Measurements from ENCODE around the gene RABGAP1L. TPM values are rescaled to one million over a fixed set of nuclear protein-coding genes. Genes with fewer than 3 reads are reported as not detected.

RABGAP1L gene
- polyA plus RNA-seq, 1 donor (not counting 4 experiments of a cell fraction or from before 2014, with no cell fraction given), result 24.2 TPM

- DNase-seq (ENCODE audit: low read depth, low spot score) (no peak), FAIRE-seq (no peak)
- H3K36me3 ChIP-seq (ENCODE audit: control insufficient read depth in 2 of 2, extremely low read depth in 1 of 2, insufficient read depth in 2 of 2, low read length in 2 of 2), result no peaks in the 10 kb centered on the region
- no peaks in the 10 kb centered on the region for H3K27me3 ChIP-seq (ENCODE audit: control insufficient read depth, extremely low read depth, insufficient read depth, low read length)
- dilution Hi-C loops (cut with MboI; ENCODE audit: extremely low pct_ligation_motif_present, low sequenced_read_pairs), result loop anchor here (25.0 kb wide), 1 partner anchor 462 kb away; no protein-coding TSS in a partner anchor
- H2AFZ ChIP-seq (ENCODE audit: control insufficient read depth, low read length), result no peak overlapping the region
- H3K4me1 ChIP-seq (ENCODE audit: control insufficient read depth, extremely low read depth, insufficient read depth, low read length), result no peaks in the 10 kb centered on the region
- H3K4me3 ChIP-seq (ENCODE audit: control insufficient read depth in 2 of 3, extremely low read depth in 1 of 3, insufficient read depth in 2 of 3, low read depth in 1 of 3, low read length in 3 of 3), result no peak overlapping the region
- H3K4me2 ChIP-seq (ENCODE audit: control insufficient read depth, extremely low read depth, insufficient read depth, low read depth, low read length), result no peak overlapping the region
- no peak overlapping the region for H3K27ac ChIP-seq (ENCODE audit: control insufficient read depth, insufficient read depth, low read length)
- H3K79me2 ChIP-seq (ENCODE audit: control insufficient read depth, insufficient read depth, low read length), result no peaks in the 10 kb centered on the region
- no peak overlapping the region for H3K9ac ChIP-seq (ENCODE audit: control insufficient read depth, extremely low read depth, insufficient read depth, low read length)
- no peaks in the 10 kb centered on the region for H4K20me1 ChIP-seq (ENCODE audit: control insufficient read depth, extremely low read depth, insufficient read depth, low read length)
- H3K9me1 ChIP-seq (ENCODE audit: control insufficient read depth, extremely low read depth, insufficient read depth, low read length), result no peaks in the 10 kb centered on the region
- H3K9me3 ChIP-seq (ENCODE audit: control insufficient read depth, low read depth, low read length), result no peaks in the 10 kb centered on the region
- no peak for TF ChIP-seq EZH2 (IDR thresholded peaks at IDR 0.05; ENCODE audit: low read length)
- TF ChIP-seq CTCF (optimal IDR thresholded peaks at IDR 0.05 in 1 of 3, IDR thresholded peaks at IDR 0.05 in 1 of 3, conservative IDR thresholded peaks at IDR 0.05 in 1 of 3; ENCODE audit: extremely low read depth in 1 of 3, insufficient read depth in 2 of 3, low read length in 3 of 3), result no peak
Measured at GRCh38 chr1:174274884-174275283, 115.6 kb downstream of the RABGAP1L start.

- H3K36me3 ChIP-seq (ENCODE audit: control insufficient read depth in 2 of 2, extremely low read depth in 1 of 2, insufficient read depth in 2 of 2, low read length in 2 of 2), result peaks cover 0 to 3% of the 10 kb centered on the region in 2 experiments
- H3K27me3 ChIP-seq (ENCODE audit: control insufficient read depth, extremely low read depth, insufficient read depth, low read length), result no peaks in the 10 kb centered on the region
- no peak overlapping the region for H3K4me3 ChIP-seq (ENCODE audit: control insufficient read depth in 2 of 3, extremely low read depth in 1 of 3, insufficient read depth in 2 of 3, low read depth in 1 of 3, low read length in 3 of 3)
- no peak overlapping the region for H2AFZ ChIP-seq (ENCODE audit: control insufficient read depth, low read length)
- dilution Hi-C loops (cut with MboI; ENCODE audit: extremely low pct_ligation_motif_present, low sequenced_read_pairs), result no loop called here
- no peak overlapping the region for H3K4me2 ChIP-seq (ENCODE audit: control insufficient read depth, extremely low read depth, insufficient read depth, low read depth, low read length)
- H3K9ac ChIP-seq (ENCODE audit: control insufficient read depth, extremely low read depth, insufficient read depth, low read length), result no peak overlapping the region
- H3K9me3 ChIP-seq (ENCODE audit: control insufficient read depth, low read depth, low read length), result no peaks in the 10 kb centered on the region
- H3K4me1 ChIP-seq (ENCODE audit: control insufficient read depth, extremely low read depth, insufficient read depth, low read length), result no peaks in the 10 kb centered on the region
- no peak for DNase-seq (ENCODE audit: low read depth, low spot score)
- FAIRE-seq, result no peak
- H3K79me2 ChIP-seq (ENCODE audit: control insufficient read depth, insufficient read depth, low read length), result no peaks in the 10 kb centered on the region
- H4K20me1 ChIP-seq (ENCODE audit: control insufficient read depth, extremely low read depth, insufficient read depth, low read length), result no peaks in the 10 kb centered on the region
- no peak for TF ChIP-seq CTCF (optimal IDR thresholded peaks at IDR 0.05 in 1 of 3, IDR thresholded peaks at IDR 0.05 in 1 of 3, conservative IDR thresholded peaks at IDR 0.05 in 1 of 3; ENCODE audit: extremely low read depth in 1 of 3, insufficient read depth in 2 of 3, low read length in 3 of 3)
- no peak for TF ChIP-seq EZH2 (IDR thresholded peaks at IDR 0.05; ENCODE audit: low read length)
- H3K27ac ChIP-seq (ENCODE audit: control insufficient read depth, insufficient read depth, low read length), result no peak overlapping the region
- H3K9me1 ChIP-seq (ENCODE audit: control insufficient read depth, extremely low read depth, insufficient read depth, low read length), result no peaks in the 10 kb centered on the region
Measured at GRCh38 chr1:174276087-174276486, 116.8 kb downstream of the RABGAP1L start.

Data from keratinocyte (primary cell).